ENCODE data around the gene OSBPL1A. TPM values are rescaled to one million over a fixed set of nuclear protein-coding genes. Genes with fewer than 3 reads are reported as not detected.

Gene OSBPL1A
- total and polyA plus RNA-seq, 10 of the 15 experiments (the other 5 are each of a cell fraction or from before 2014, with no cell fraction given), result 0.02 to 0.83 (median 0.11) TPM; not detected in 6

DNA sequence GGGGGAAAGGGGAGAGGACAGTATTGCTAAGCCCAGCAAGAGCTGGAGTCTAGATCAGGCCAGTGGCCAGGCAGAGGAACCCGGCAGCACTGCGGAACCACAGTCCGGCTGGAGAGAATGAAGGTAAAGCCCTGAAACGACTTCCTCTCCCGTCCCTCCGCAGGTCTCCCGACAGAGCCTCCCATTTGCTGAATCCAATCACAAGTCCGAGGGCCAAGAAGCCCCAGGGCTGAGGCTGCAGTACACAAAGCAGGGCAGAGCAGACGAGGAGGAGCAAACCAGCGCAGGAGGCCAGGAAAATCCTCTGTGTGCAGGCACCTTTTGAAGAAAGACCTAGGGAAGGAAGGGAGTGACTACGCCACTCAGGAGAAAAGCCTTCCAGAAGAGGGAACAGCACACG, 104.4 kb downstream of the OSBPL1A start (continued):
- no peak for TF ChIP-seq ZBTB40 (IDR thresholded peaks at IDR 0.05; ENCODE audit: borderline replicate concordance)
- TF ChIP-seq NR2F1 (conservative IDR thresholded peaks at IDR 0.05), result no peak
- TF ChIP-seq, protein P1, sequence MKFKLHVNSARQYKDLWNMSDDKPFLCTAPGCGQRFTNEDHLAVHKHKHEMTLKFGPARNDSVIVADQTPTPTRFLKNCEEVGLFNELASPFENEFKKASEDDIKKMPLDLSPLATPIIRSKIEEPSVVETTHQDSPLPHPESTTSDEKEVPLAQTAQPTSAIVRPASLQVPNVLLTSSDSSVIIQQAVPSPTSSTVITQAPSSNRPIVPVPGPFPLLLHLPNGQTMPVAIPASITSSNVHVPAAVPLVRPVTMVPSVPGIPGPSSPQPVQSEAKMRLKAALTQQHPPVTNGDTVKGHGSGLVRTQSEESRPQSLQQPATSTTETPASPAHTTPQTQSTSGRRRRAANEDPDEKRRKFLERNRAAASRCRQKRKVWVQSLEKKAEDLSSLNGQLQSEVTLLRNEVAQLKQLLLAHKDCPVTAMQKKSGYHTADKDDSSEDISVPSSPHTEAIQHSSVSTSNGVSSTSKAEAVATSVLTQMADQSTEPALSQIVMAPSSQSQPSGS (IDR thresholded peaks at IDR 0.05; ENCODE audit: low read length), result no peak
- TF ChIP-seq DPF2 (IDR thresholded peaks at IDR 0.05), result no peak

GRCh38 chr18:24278591-24278990, 119.0 kb downstream of the OSBPL1A start:
- H3K9ac ChIP-seq (ENCODE audit: control insufficient read depth, insufficient read depth, low read length), result no peak overlapping the region
- no peaks in the 10 kb centered on the region for H3K36me3 ChIP-seq (ENCODE audit: control insufficient read depth in 2 of 2, insufficient read depth in 2 of 2, low read length in 1 of 2)
- no TSS peak for BruUV-seq (replicated peaks)
- no peak overlapping the region for H2AFZ ChIP-seq (ENCODE audit: control insufficient read depth, low read depth, low read length)
- H3K9me3 ChIP-seq (replicated peaks; ENCODE audit: control insufficient read depth, insufficient read depth, low read length), result no peaks in the 10 kb centered on the region
- WGBS (ENCODE audit: insufficient coverage, insufficient replicate concordance, low lambda C conversion rate, missing lambda C conversion rate), result 25% methylated on average over 3 of the region's 3 CpGs
- no peaks in the 10 kb centered on the region; a peak in 2 of 4 replicates for H3K27me3 ChIP-seq (replicated peaks in 1 of 2; ENCODE audit: control insufficient read depth in 2 of 2, insufficient read depth in 2 of 2, low read length in 1 of 2)
- H4K20me1 ChIP-seq (ENCODE audit: control insufficient read depth, insufficient read depth), result no peaks in the 10 kb centered on the region
- RAD21 ChIA-PET (ENCODE audit: unreplicated experiment), result no interaction called here
- SMC1A ChIA-PET (ENCODE audit: uncharacterized antibody, unreplicated experiment), result no interaction called here
- no peak overlapping the region for H3K27ac ChIP-seq (ENCODE audit: control insufficient read depth, insufficient read depth)
- DNase-seq (ENCODE audit: low read depth, low spot score), result no peak
- no peak overlapping the region for H3K4me2 ChIP-seq (ENCODE audit: control insufficient read depth, insufficient read depth)
- H3K79me2 ChIP-seq (ENCODE audit: control insufficient read depth, insufficient read depth, low read length), result no peaks in the 10 kb centered on the region
- intact Hi-C loops (cut with micrococcal nuclease; ENCODE audit: unreplicated experiment) (no loop called here), in situ Hi-C loops (cut with MboI) (no loop called here)
- CTCF ChIA-PET, result no interaction called here
- FAIRE-seq, result no peak
- POLR2A ChIA-PET, result no interaction called here
- no peak for ATAC-seq
- no peak overlapping the region for H3K4me3 ChIP-seq
- no peaks in the 10 kb centered on the region for H3K4me1 ChIP-seq (ENCODE audit: control insufficient read depth, insufficient read depth, low read length)
- TF ChIP-seq NR2F1 (conservative IDR thresholded peaks at IDR 0.05) (no peak), ZBTB40 (IDR thresholded peaks at IDR 0.05; ENCODE audit: borderline replicate concordance) (no peak), HDGF (IDR thresholded peaks at IDR 0.05) (no peak), KDM1A (IDR thresholded peaks at IDR 0.05; ENCODE audit: borderline replicate concordance) (no peak), WRNIP1 (IDR thresholded peaks at IDR 0.05; ENCODE audit: borderline replicate concordance, low read depth, low read length) (no peak), GATAD2B (conservative IDR thresholded peaks at IDR 0.05; ENCODE audit: low read depth) (no peak), YY1 (IDR thresholded peaks at IDR 0.05; ENCODE audit: low read depth, low read length) (no peak), TAF1 (IDR thresholded peaks at IDR 0.05; ENCODE audit: borderline replicate concordance, low read depth, low read length) (no peak), CBX5 (IDR thresholded peaks at IDR 0.05; ENCODE audit: low read depth) (no peak)
- TF ChIP-seq, protein P2, sequence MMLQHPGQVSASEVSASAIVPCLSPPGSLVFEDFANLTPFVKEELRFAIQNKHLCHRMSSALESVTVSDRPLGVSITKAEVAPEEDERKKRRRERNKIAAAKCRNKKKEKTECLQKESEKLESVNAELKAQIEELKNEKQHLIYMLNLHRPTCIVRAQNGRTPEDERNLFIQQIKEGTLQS (IDR thresholded peaks at IDR 0.05; ENCODE audit: borderline replicate concordance, extremely low read depth, low read depth, low read length), result no peak
